Neutrophil (primary cell): ENCODE results near the gene LMAN2.

ENCODE experiments used
- H3K27ac ChIP-seq: fragments of 200-600 bp; sonication (generic); 2 replicates; pipeline ENCODE4 v1.5.1; 2016; ENCODE audit warnings: mild to moderate bottlenecking, moderate library complexity
- H3K27me3 ChIP-seq: fragments of 200-600 bp; sonication (generic); 2 replicates; pipeline ENCODE4 v1.6.0; 2016; ENCODE audit warnings: mild to moderate bottlenecking
- H3K36me3 ChIP-seq: fragments of 200-600 bp; sonication (generic); 2 replicates; pipeline ENCODE4 v1.5.1; 2017
- H3K4me1 ChIP-seq, 2 experiments: fragments of 200-600 bp in 1 of 2; sonication (generic) in 1 of 2; 1 replicate in 1 of 2; 2 replicates in 1 of 2; pipeline versions ENCODE4 v1.5.1 to v1.6.1; 2013 to 2016; ENCODE audit warnings: low read depth in 1 of 2, low read length in 1 of 2, mild to moderate bottlenecking in 1 of 2, moderate library complexity in 1 of 2; ENCODE audit not compliant: control insufficient read depth in 1 of 2, insufficient read depth in 1 of 2
- H3K4me3 ChIP-seq, 2 experiments: fragments of 200-600 bp in 1 of 2; sonication (generic) in 1 of 2; 1 replicate in 1 of 2; 2 replicates in 1 of 2; pipeline ENCODE4 v1.5.1; 2013 to 2016; ENCODE audit warnings: low read depth in 1 of 2, low read length in 1 of 2, mild to moderate bottlenecking in 1 of 2, moderate library complexity in 1 of 2
- H3K9me3 ChIP-seq: fragments of 200-600 bp; sonication (generic); 2 replicates; pipeline ENCODE4 v1.5.1; 2016
- CTCF ChIP-seq: fragments of 200-600 bp; sonication (generic); IDR thresholded peaks from 2 replicates; pipeline ENCODE4 v1.5.1; 2016; ENCODE audit warnings: antibody characterized with exemption

Gene LMAN2

GRCh38 chr5:177372034-177372896 lies 20.8 kb upstream of the LMAN2 start:
- H3K36me3 ChIP-seq: peaks cover 79% of the 10 kb centered on the region
- peak overlapping the region; percentile 81 for H3K27ac ChIP-seq
- H3K4me1 ChIP-seq: peaks cover 25 to 54% of the 10 kb centered on the region in 2 experiments
- H3K27me3 ChIP-seq: no peaks in the 10 kb centered on the region
- TF ChIP-seq CTCF: no peak
- H3K4me3 ChIP-seq: peak overlapping the region; percentile 38 to 59
- H3K9me3 ChIP-seq: no peaks in the 10 kb centered on the region

DNA sequence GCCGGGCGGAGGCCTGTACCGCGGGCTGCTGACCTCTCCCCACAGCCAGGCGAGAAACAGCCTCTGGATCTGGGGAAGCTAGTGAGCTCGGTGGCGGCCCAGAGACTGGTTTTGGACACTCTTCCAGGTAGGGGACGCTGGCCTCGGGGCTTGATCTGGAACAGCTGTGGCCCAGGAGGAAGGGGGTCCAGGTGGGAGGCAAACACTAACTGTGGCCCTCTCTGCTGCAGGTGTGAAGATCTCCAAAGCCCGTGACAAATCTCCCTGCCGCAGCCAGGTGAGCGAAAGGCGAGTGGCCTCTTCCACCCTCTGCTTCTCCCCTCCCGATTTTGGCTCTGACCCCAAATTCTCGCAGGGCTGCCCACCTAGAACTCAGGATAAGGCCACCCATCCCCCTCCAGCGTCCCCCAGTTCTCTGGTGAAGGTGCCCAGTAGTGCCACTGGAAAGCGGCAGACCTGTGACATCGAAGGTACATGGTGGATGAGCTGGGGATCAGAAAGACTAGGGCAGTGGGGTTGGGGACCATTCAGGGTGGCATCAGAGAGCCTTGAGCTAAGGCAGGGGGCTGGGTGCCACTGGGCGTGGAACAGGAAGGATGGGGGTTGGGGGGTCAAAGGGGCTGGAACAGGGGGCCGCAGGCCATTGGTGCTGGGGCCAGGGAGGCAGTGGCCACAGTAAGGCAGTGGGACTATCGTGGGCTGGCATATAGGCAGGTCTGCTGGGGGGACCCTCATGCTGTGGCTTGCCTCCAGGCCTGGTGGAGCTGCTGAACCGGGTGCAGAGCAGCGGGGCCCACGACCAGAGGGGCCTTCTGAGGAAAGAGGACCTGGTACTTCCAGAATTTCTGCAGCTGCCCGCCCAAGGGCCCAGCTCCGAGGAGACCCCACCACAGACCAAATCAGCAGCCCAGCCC lies 19.9 kb upstream of the LMAN2 start:
- H3K36me3 ChIP-seq: peaks cover 88% of the 10 kb centered on the region
- H3K27ac ChIP-seq: peak overlapping the region; percentile 81
- H3K4me1 ChIP-seq: peaks cover 25 to 54% of the 10 kb centered on the region in 2 experiments
- no peak for TF ChIP-seq CTCF
- H3K27me3 ChIP-seq: no peaks in the 10 kb centered on the region
- H3K4me3 ChIP-seq: peak overlapping the region; percentile 38 to 59
- no peaks in the 10 kb centered on the region for H3K9me3 ChIP-seq

- Histone ChIP-seq H3K4me3 (peak overlapping the region in 1 of 2 experiments; percentile 59), H3K27ac (peak overlapping the region; percentile 81), H3K36me3 (peaks cover 96% of the 10 kb centered on the region), H3K4me1 (peaks cover 25 to 54% of the 10 kb centered on the region in 2 experiments), H3K9me3 (no peaks in the 10 kb centered on the region), H3K27me3 (no peaks in the 10 kb centered on the region)
- peak; percentile 80 for TF ChIP-seq CTCF
Measured at GRCh38 chr5:177370488-177371119, 19.1 kb upstream of the LMAN2 start.

DNA sequence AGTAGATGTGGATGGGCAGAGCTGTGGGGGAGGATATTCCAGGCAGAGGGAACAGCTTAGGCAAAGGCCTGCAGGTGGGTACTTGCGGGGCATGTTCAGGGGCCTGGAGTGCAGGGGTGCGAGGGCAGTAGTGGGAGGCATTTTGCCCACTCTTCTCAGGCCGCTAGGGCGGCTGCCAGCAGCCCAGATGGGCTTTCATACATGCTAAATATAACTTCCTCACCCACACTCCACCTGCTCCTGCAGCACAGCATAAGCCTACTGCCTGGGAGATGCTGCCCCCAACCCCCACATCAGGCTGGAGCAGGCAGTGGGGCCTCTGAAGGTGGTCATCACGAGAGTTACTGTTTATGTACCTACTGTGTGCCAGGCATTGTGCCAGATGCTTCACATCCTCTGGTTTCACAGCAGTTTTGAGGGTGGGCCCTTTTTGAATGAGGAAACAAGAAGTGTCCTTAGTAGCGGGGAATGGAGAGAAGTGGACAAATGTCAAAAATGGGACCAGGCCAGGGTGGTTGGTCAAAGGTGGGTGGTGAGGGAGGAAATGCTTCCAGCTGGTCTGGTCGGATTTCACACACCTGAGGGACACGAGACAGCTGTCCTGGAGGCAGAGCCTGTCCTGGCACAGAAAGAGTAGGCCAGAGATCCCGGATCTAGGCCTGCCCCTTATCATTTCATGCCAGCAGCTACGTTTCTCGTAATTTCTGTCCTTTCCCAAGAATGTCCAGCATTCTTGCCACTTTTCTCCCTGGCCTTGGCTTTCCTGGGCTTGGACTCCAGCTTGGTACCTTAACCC lies 18.4 kb upstream of the LMAN2 start:
- TF ChIP-seq CTCF: no peak
- H3K9me3 ChIP-seq: no peaks in the 10 kb centered on the region
- peak overlapping the region in 1 of 2 experiments; percentile 59 for H3K4me3 ChIP-seq
- peaks cover 27 to 56% of the 10 kb centered on the region in 2 experiments for H3K4me1 ChIP-seq
- H3K36me3 ChIP-seq: peaks cover 95% of the 10 kb centered on the region
- H3K27ac ChIP-seq: peak overlapping the region; percentile 81
- H3K27me3 ChIP-seq: no peaks in the 10 kb centered on the region
